ENCODE measurements around the gene LBX2.
A peak's percentile ranks its signal among the peaks of the same experiment; 100 is the strongest.
"Not testable (repeated sequence)": the region's sequence is repeated elsewhere in the genome, so short reads cannot be mapped to it uniquely, and the experiment has no call there.

Gene LBX2

DNA sequence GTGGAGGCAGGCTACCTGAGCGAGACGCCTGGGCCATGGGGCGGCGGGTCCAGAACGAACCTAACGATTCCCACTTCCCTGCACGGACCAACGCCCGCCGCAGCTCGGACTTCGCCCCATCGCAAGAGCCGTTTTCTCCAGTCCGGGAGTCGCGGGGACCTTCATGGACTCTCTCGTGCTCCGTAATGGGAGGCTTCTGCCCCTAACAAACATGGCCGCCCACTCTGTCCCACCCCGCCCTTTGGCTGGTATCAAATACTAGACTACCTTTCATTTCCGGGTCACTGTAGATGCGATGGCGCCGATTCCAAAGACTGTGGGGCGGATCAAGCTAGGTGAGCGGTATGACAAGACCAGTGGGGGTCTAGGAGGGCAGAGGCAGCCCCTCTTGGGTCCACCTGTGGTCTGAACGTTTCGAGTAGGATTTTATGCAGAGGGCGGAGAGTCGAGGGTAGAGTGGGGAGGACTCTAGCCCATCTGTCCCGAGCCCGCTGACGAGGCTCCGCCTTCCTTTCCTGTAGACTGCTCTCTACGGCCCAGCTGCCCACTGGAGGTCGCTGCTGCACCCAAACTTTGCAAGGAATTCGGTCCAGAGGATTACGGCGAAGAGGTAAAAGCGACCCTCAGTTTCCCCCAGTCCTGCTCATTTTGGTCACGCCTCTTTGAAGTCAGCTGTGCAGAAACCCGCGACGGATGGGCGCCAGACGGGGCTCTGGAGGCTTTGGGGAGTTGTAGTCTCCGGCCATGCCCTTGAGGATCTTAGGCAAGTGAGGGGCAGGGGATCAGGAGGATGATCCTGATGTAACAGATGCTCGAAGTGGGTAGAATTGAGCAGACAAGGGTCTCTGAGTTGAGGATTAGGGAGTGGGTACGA is 16.4 kb downstream of the LBX2 start, which contains the start of the genes CCDC142 and TTC31:
CCDC142 (minus strand) TSS at position 198 of the 874 bp plus-strand sequence; CDS start at position 37, 161 bp downstream.
TTC31 (plus strand) TSS at position 281 of the 874 bp plus-strand sequence; CDS start at position 296, 15 bp downstream.
- DNase-seq (ENCODE audit: low read depth) = peak; percentile 91

GRCh38 chr2:74481961-74482800 is 17.2 kb downstream of the LBX2 start:
- no peak for DNase-seq (ENCODE audit: low read depth)

DNA sequence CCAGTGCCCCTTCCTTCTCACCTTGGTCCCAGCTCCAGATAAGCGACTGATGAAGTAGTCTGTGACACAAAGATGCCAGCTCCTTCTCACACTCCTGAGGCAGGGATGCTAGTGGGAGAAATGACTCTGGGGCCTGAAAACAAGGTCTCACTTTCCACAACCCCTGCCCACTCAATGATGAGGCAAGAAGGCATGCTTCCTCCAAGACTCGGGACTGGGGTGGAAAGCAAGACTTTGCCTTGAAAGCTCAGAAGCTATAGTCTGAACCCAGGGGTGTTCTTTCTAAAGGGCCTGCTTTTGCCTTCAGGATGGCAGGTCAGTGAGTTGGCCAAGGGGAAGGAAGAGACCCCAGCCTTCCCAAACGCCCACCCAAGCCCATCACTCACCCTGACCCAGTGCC is 18.0 kb downstream of the LBX2 start:
- DNase-seq (ENCODE audit: low read depth) = no peak

DNA sequence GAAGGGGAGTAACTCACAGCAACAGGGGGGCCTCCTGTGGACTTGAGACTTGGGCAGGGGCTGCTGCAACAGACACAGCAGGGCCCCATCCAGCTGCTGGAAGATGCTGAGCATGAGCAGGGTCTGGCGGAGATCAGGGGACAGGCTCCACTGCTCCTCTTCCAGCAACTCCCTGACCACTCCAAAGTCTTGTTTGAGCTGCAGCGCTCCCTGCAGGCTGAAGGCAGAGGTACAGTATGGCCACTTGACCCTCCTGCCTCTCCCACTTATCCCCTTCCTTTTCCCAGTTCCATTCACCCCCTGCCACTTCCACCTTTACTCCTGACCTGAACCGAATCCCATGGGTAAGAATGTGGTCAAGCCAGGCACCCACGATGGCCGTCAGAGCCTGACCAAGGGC is 24.5 kb downstream of the LBX2 start:
- no peak for DNase-seq (ENCODE audit: low read depth)

- no peak for DNase-seq (ENCODE audit: low read depth)
Measured at GRCh38 chr2:74474481-74474880, 24.9 kb downstream of the LBX2 start.

- no peak for DNase-seq (ENCODE audit: low read depth)
Measured at GRCh38 chr2:74472945-74473258, 26.5 kb downstream of the LBX2 start.

DNA sequence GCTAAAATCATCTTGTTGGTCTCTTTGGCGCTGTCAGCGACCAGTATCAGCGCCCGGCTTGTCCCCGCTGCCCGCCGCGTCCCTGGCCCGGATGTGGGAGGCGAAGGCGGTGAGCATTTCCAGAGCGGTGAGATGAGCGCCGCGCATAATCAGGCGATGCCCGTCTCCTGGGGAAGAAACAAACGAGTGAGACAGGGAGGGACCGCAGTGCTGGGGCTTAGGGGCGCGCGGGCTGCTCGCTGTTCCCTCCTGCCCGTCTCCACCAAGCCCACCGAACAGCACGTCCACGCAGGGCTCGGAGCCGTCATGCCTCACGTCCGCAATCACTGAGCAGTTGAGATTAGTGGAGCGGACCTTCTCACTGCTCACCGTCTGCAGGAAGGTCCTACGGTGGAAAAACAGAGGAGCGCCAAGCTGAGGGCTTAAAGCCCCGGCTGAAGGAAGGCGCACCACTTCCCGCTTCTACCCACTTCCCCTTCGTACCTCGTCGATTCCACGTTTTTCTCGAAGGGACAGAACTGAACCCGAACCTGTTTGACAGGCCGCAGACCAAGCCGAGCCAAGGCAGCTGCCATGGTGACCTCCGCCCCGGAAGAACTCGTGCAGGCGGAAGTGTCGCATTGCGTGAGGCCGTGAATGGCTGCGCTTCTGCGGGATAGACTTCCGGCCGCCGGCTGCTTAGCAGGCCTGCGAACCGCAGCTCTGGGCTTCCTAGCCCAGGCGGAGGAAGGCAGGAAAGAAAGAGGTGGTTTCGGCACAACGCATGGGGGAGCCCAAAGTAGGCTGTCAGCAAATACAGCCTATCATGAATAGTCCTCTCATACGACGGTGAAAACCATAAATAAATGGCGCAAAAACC is 27.1 kb downstream of the LBX2 start, which contains the start of gene MRPL53:
MRPL53 (minus strand) TSS at position 595 of the 859 bp plus-strand sequence; CDS start at position 575, 20 bp downstream.
- peak; percentile 86 for DNase-seq (ENCODE audit: low read depth)

GRCh38 chr2:74471332-74472065 is 27.9 kb downstream of the LBX2 start:
- no peak for DNase-seq (ENCODE audit: low read depth)

DNA sequence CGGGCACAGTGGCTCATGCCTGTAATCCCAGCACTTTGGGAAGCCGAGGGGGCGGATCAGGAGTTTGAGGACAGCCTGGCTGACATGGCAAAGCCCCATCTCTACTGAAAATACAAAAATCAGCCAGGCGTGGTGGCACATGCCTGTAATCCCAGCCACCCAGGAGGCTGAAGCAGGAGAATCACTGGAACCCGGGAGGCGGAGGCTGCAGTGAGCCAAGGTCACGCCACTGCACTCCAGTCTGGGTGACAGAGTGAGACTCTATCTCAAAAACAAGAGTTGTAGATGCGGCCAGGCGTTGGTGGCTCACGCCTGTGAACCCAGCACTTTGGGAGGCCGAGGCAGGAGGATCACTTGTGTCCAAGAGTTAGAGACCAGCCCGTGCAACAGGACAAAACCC is 28.7 kb downstream of the LBX2 start:
- not testable (repeated sequence) for DNase-seq (ENCODE audit: low read depth)

DNA sequence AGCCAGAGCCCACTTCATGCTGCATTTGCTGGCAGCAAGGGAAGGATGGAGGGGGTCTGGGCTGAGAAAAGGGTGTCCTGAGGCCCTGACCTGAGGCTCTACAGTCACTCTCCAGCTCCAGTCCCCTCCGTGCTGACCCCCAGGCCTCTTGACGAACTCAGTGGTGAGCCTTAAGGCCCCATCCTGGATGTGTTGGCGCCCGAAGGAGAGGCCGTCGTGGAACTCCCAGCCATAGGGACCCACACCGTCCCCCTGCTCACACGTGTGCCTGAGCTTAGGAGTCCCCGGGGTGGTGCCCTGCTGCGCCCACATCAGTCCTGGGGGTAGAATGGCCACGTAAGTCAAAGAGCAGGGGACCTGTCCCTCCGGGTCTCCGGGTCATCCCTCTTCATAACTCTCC is 35.0 kb downstream of the LBX2 start:
- no peak for DNase-seq (ENCODE audit: low read depth)

GRCh38 chr2:74462786-74463105 is 36.7 kb downstream of the LBX2 start:
- DNase-seq (ENCODE audit: low read depth) = no peak

- DNase-seq (ENCODE audit: low read depth) = no peak
Measured at GRCh38 chr2:74462054-74462785, 37.2 kb downstream of the LBX2 start.

- DNase-seq (ENCODE audit: low read depth) = no peak
Measured at GRCh38 chr2:74461187-74462053, 38.0 kb downstream of the LBX2 start.

GRCh38 chr2:74460187-74460586 is 39.2 kb downstream of the LBX2 start:
- not testable (repeated sequence) for DNase-seq (ENCODE audit: low read depth)

DNA sequence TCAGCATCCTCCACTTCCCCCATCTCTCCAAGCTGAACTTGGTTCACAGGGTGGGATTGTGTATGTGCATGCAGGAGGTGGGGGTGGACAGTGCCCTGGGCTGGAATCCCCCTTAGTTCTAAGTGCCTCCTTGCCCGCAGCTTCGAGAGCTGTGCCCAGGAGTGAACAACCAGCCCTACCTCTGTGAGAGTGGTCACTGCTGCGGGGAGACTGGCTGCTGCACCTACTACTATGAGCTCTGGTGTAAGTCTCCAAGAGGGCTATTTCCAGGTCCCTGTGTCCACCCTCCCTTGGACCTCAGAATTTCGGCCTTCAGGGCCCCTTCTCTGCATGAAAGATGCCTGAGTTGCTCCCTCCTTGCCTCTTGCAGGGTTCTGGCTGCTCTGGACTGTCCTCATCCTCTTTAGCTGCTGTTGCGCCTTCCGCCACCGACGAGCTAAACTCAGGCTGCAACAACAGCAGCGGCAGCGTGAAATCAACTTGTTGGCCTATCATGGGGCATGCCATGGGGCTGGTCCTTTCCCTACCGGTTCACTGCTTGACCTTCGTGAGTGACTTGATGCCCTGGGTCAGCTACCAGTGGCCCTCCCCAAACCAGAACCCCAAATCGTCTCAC is 39.8 kb downstream of the LBX2 start:
- not testable (repeated sequence) for DNase-seq (ENCODE audit: low read depth)

DNA sequence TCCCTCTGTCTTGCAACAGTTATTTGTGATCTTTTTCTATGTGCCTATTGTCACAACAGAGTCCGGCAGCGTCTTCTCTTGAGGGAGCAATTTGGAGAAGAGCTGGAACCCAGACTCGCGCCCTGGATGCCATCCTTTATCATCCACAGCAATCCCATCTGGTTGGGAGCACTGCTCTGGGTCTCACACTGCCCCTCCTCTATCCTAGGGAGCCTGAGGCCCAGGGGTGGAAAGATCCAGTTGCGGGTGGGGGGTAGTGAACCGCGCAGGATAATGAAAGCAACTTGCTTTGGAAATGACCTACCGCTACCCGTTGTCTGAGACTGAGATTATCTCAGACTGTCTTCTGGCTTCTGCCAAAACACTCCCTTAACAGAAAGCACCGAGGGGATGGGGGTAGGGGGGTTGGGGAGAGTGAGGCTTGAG is 40.5 kb downstream of the LBX2 start:
- DNase-seq (ENCODE audit: low read depth) = no peak

DNA sequence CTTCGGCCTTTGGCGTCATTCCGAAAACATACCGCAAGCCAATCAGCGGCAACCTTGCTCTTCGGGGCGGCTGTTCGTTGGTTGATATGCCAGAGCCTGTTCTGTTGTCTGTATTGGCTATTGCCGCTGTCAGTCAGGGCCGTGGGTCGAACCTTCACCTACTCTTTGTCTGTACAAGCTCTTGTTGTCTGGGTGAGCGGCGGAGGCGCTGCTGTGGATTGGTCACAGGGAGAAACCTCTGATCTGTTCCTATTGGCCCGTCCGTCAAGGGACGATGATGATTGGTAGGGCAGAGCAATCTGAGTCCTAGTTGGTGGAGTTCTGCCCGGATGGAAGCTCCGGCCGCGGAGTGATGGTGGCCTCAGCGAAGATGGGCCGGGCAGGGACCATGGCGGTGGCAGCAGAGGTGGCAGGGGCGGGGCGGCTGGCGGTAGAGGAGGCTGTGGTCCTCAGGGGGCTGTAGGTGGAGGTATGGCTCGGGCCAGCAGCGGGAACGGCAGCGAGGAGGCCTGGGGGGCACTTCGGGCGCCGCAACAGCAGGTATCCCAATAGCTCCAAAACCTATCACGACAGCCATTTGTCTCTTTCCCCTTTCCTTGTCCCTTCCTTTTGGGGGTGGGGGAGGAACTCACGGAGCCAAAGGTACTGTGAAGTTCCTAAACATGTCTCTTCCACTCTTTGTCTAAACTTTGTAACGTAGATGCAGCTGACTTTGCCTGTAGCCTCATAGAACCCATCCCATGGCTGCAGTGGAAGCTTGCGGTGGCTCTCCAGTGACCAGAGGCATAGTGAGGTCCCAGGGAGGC is 41.1 kb downstream of the LBX2 start, which contains the start of gene WBP1:
WBP1 (plus strand) TSS at position 307 of the 806 bp plus-strand sequence; CDS start at position 472, 165 bp downstream.
- peak; percentile 100 for DNase-seq (ENCODE audit: low read depth)

DNA sequence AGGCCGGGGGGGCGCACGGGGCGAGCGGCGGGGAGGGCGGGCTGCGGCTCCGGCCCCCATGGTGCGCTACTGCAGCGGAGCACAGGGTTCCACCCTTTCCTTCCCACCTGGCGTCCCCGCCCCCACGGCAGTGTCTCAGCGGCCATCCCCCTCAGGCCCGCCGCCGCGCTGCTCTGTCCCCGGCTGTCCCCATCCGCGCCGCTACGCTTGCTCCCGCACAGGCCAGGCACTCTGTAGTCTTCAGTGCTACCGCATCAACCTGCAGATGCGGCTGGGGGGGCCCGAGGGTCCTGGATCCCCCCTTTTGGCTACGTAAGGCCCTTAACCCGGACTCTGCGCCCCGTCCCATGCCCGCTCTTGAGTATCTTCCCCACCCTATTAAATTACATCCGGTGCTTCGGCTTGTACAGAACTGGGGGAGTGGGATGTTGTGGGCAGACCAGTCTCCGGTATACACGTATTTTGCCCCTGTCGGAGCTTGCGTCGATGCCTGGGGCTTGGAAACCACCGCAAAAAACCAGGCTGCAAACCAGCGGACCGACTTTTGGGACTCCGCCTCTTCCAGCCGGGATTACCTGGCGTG is 41.8 kb downstream of the LBX2 start:
- DNase-seq (ENCODE audit: low read depth) = no peak
